ENCODE data around the gene PMVK.

The PMVK gene

GRCh38 chr1:154877370-154877974 lies 59.0 kb downstream of the PMVK start:
- DNase-seq = no peak

- no peak for DNase-seq
Measured at GRCh38 chr1:154876842-154877369, 59.6 kb downstream of the PMVK start.

Data from NCI-H446 (cell line).